CD14-positive monocyte (primary cell): Measurements from ENCODE around the gene ANO9. TPM values are rescaled to one million over a fixed set of nuclear protein-coding genes. Genes with fewer than 3 reads are reported as not detected.
"Not testable (repeated sequence)": the region's sequence is repeated elsewhere in the genome, so short reads cannot be mapped to it uniquely, and the experiment has no call there.

Experiments used
- DNase-seq, 3 donors: peaks; one replicate each; pipeline ENCODE4 v3.0.0-alpha.2; 2011 to 2022
- H2AFZ ChIP-seq: 2 replicates; pipeline ENCODE4 v1.6.0; 2012; ENCODE audit warnings: mild to moderate bottlenecking, low read depth, low read length, inconsistent platforms; ENCODE audit not compliant: insufficient read depth, poor library complexity, severe bottlenecking
- H3K27ac ChIP-seq, 2 donors: 1 replicate in 1 of 2; 2 replicates in 1 of 2; pipeline ENCODE4 v1.5.1; 2012 to 2013; ENCODE audit warnings: low read length in 2 of 2, control low read depth in 1 of 2, inconsistent platforms in 1 of 2, low read depth in 1 of 2, mild to moderate bottlenecking in 1 of 2
- H3K27me3 ChIP-seq, 2 donors: one replicate each; pipeline versions ENCODE4 v1.6.0 to v1.6.1; 2011 to 2013; ENCODE audit warnings: low read length in 2 of 2; ENCODE audit not compliant: control insufficient read depth in 2 of 2, insufficient read depth in 2 of 2
- H3K36me3 ChIP-seq, 2 donors: replicated peaks in 1 of 2; 1 replicate in 1 of 2; 2 replicates in 1 of 2; pipeline versions ENCODE4 v1.5.1 to v1.6.1; 2012 to 2013; ENCODE audit warnings: low read length in 2 of 2, control low read depth in 1 of 2, inconsistent platforms in 1 of 2, mild to moderate bottlenecking in 1 of 2; ENCODE audit not compliant: insufficient read depth in 2 of 2, control insufficient read depth in 1 of 2
- H3K4me1 ChIP-seq, 2 donors: 1 replicate in 1 of 2; 2 replicates in 1 of 2; pipeline versions ENCODE4 v1.5.1 to v1.6.1; 2012 to 2013; ENCODE audit warnings: low read length in 2 of 2, control low read depth in 1 of 2, inconsistent platforms in 1 of 2, mild to moderate bottlenecking in 1 of 2, moderate library complexity in 1 of 2; ENCODE audit not compliant: insufficient read depth in 2 of 2, control insufficient read depth in 1 of 2
- H3K4me2 ChIP-seq: replicated peaks from 2 replicates; pipeline ENCODE3; 2012; ENCODE audit warnings: low read length, moderate library complexity, mild to moderate bottlenecking; ENCODE audit not compliant: poor library complexity, severe bottlenecking; ENCODE audit errors: extremely low read depth
- H3K4me3 ChIP-seq, 3 experiments: fragments of 200-600 bp in 1 of 3; sonication (generic) in 1 of 3; replicated peaks in 1 of 3; 1 replicate in 2 of 3; 2 replicates in 1 of 3; pipeline ENCODE4 v1.5.1; 2011 to 2013; ENCODE audit warnings: low read length in 3 of 3, mild to moderate bottlenecking in 3 of 3, control low read depth in 2 of 3, low read depth in 2 of 3, inconsistent platforms in 1 of 3, moderate library complexity in 1 of 3
- H3K79me2 ChIP-seq: 2 replicates; pipeline ENCODE4 v1.6.0; 2012; ENCODE audit warnings: mild to moderate bottlenecking, control low read depth, inconsistent platforms, low read length, moderate library complexity; ENCODE audit not compliant: insufficient read depth
- H3K9ac ChIP-seq: 2 replicates; pipeline ENCODE4 v1.6.0; 2017; ENCODE audit warnings: low read length, mild to moderate bottlenecking; ENCODE audit not compliant: insufficient read depth, poor library complexity, severe bottlenecking
- H3K9me3 ChIP-seq, 2 donors: replicated peaks in 1 of 2; 1 replicate in 1 of 2; 2 replicates in 1 of 2; pipeline versions ENCODE4 v1.5.1 to v1.6.1; 2012 to 2013; ENCODE audit warnings: low read length in 2 of 2, control low read depth in 1 of 2; ENCODE audit not compliant: control insufficient read depth in 1 of 2, insufficient read depth in 1 of 2
- H4K20me1 ChIP-seq: 2 replicates; pipeline ENCODE4 v1.6.0; 2012; ENCODE audit warnings: mild to moderate bottlenecking, low read length, control low read depth, moderate library complexity; ENCODE audit not compliant: insufficient read depth
- H3K27ac Mint-ChIP-seq, 7 donors: one replicate each; pipeline ENCODE4 v1.8.0; 2020; ENCODE audit warnings: mild to moderate bottlenecking in 7 of 7, mixed read lengths in 7 of 7, moderate library complexity in 6 of 7, inconsistent platforms in 2 of 7
- H3K27me3 Mint-ChIP-seq, 3 donors: one replicate each; pipeline ENCODE4 v1.8.0; 2021 to 2022; ENCODE audit warnings: low read depth in 3 of 3, mild to moderate bottlenecking in 3 of 3, mixed read lengths in 3 of 3, moderate library complexity in 3 of 3, inconsistent platforms in 1 of 3
- H3K36me3 Mint-ChIP-seq, 2 donors: one replicate each; pipeline ENCODE4 v1.8.0; 2020; ENCODE audit warnings: mixed read lengths in 2 of 2, inconsistent platforms in 1 of 2, mild to moderate bottlenecking in 1 of 2
- H3K4me1 Mint-ChIP-seq: one replicate; pipeline ENCODE4 v1.8.0; 2020; ENCODE audit warnings: mild to moderate bottlenecking, mixed read lengths
- H3K4me3 Mint-ChIP-seq, 2 donors: one replicate each; pipeline ENCODE4 v1.8.0; 2020; ENCODE audit warnings: mild to moderate bottlenecking in 2 of 2, mixed read lengths in 2 of 2, moderate library complexity in 1 of 2
- H3K9me3 Mint-ChIP-seq, 7 donors: one replicate each; pipeline ENCODE4 v1.8.0; 2020 to 2022; ENCODE audit warnings: mixed read lengths in 7 of 7, mild to moderate bottlenecking in 6 of 7, moderate library complexity in 6 of 7, inconsistent platforms in 2 of 7
- WGBS: methylation state at CpG from one replicate; pipeline ENCODE4 v1.1.5; 2013; ENCODE audit warnings: missing lambda C conversion rate; ENCODE audit not compliant: insufficient coverage; 5-methylcytosine and 5-hydroxymethylcytosine counted together
- intact Hi-C, 2 donors: fragments of 100-400 bp; cut with micrococcal nuclease; formaldehyde crosslinking; loops; one replicate each; pipeline versions ENCODE4 v1.15.0 to v1.15.1; 2023
- polyA plus RNA-seq, 3 donors: library from polyadenylated mRNA; depleted of rRNA in 1 of 3; unstranded in 2 of 3; stranded (reverse) in 1 of 3; fragments of 300-500 nt in 2 of 3; fragments of >200 nt in 1 of 3; fragmentation: Illumina TruSeq in 2 of 3; gene quantifications; 1 replicate in 2 of 3; 2 replicates in 1 of 3; pipeline ENCODE4 v1.2.3, GENCODE V29; 2012 to 2021
- TF ChIP-seq, protein P1 (sequence below): fragments of 200-600 bp; IDR thresholded peaks from one replicate; pipeline ENCODE4 v1.8.0; 2022; ENCODE audit warnings: antibody characterized with exemption, mild to moderate bottlenecking

Gene ANO9
- polyA plus RNA-seq, 3 donors: 0.18 to 0.24 TPM; not detected in 1

- no peak overlapping the region for H3K4me2 ChIP-seq
- peaks cover 10 to 35% (median 21%) of the 10 kb centered on the region in 3 donors for H3K27me3 Mint-ChIP-seq
- H3K4me3 Mint-ChIP-seq: no peak overlapping the region
- H2AFZ ChIP-seq: no peak overlapping the region
- no peak overlapping the region for H3K9ac ChIP-seq
- H3K27ac Mint-ChIP-seq: no peak overlapping the region
- peaks cover 7 to 28% (median 12%) of the 10 kb centered on the region in 7 donors for H3K9me3 Mint-ChIP-seq
- H3K4me1 ChIP-seq: no peaks in the 10 kb centered on the region
- no peaks in the 10 kb centered on the region for H3K36me3 Mint-ChIP-seq
- H3K79me2 ChIP-seq: no peaks in the 10 kb centered on the region
- intact Hi-C loops: no loop called here
- H4K20me1 ChIP-seq: no peaks in the 10 kb centered on the region
- TF ChIP-seq, protein P1, sequence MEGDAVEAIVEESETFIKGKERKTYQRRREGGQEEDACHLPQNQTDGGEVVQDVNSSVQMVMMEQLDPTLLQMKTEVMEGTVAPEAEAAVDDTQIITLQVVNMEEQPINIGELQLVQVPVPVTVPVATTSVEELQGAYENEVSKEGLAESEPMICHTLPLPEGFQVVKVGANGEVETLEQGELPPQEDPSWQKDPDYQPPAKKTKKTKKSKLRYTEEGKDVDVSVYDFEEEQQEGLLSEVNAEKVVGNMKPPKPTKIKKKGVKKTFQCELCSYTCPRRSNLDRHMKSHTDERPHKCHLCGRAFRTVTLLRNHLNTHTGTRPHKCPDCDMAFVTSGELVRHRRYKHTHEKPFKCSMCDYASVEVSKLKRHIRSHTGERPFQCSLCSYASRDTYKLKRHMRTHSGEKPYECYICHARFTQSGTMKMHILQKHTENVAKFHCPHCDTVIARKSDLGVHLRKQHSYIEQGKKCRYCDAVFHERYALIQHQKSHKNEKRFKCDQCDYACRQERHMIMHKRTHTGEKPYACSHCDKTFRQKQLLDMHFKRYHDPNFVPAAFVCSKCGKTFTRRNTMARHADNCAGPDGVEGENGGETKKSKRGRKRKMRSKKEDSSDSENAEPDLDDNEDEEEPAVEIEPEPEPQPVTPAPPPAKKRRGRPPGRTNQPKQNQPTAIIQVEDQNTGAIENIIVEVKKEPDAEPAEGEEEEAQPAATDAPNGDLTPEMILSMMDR: no peak
- no peak for DNase-seq
- H3K4me3 ChIP-seq: no peak overlapping the region
- H3K27ac ChIP-seq: no peak overlapping the region
- no peaks in the 10 kb centered on the region for H3K9me3 ChIP-seq
- no peaks in the 10 kb centered on the region for H3K4me1 Mint-ChIP-seq
- peaks cover 0 to 2% of the 10 kb centered on the region in 2 donors for H3K27me3 ChIP-seq
- no peaks in the 10 kb centered on the region for H3K36me3 ChIP-seq
- WGBS: 93% methylated on average over 7 of the region's 8 CpGs
These were observed 15.0 kb downstream of the ANO9 start for GRCh38 chr11:426851-427250.

- H3K27me3 ChIP-seq: peaks cover 0 to 2% of the 10 kb centered on the region in 2 donors
- no peak overlapping the region for H3K4me3 ChIP-seq
- peaks cover 7 to 23% (median 12%) of the 10 kb centered on the region in 7 donors for H3K9me3 Mint-ChIP-seq
- no peak overlapping the region for H3K27ac ChIP-seq
- no peak overlapping the region for H3K27ac Mint-ChIP-seq
- H3K36me3 ChIP-seq: no peaks in the 10 kb centered on the region
- intact Hi-C loops: no loop called here
- no CpG with 5 or more reads among the region's 4 CpGs for WGBS
- no peaks in the 10 kb centered on the region for H3K9me3 ChIP-seq
- H3K36me3 Mint-ChIP-seq: no peaks in the 10 kb centered on the region
- no peak overlapping the region for H3K4me3 Mint-ChIP-seq
- H3K9ac ChIP-seq: no peak overlapping the region
- peaks cover 10 to 43% (median 26%) of the 10 kb centered on the region in 3 donors for H3K27me3 Mint-ChIP-seq
- no peaks in the 10 kb centered on the region for H3K79me2 ChIP-seq
- H3K4me1 ChIP-seq: no peaks in the 10 kb centered on the region
- TF ChIP-seq, protein P1: no peak
- H4K20me1 ChIP-seq: no peaks in the 10 kb centered on the region
- H2AFZ ChIP-seq: no peak overlapping the region
- no peaks in the 10 kb centered on the region for H3K4me1 Mint-ChIP-seq
- H3K4me2 ChIP-seq: no peak overlapping the region
- no peak for DNase-seq
These were observed 16.5 kb downstream of the ANO9 start for GRCh38 chr11:425301-425700.

- H3K4me3 ChIP-seq, H3K27ac ChIP-seq, intact Hi-C loops, DNase-seq, H3K36me3 Mint-ChIP-seq, H3K27ac Mint-ChIP-seq, H3K27me3 ChIP-seq, H3K4me1 Mint-ChIP-seq, H3K9me3 ChIP-seq, H4K20me1 ChIP-seq, H3K36me3 ChIP-seq, H3K9ac ChIP-seq, H3K4me2 ChIP-seq, H3K4me1 ChIP-seq, H3K79me2 ChIP-seq, H2AFZ ChIP-seq: not testable (repeated sequence)
- Mint-ChIP-seq H3K9me3 (peaks cover 7 to 23% (median 12%) of the 10 kb centered on the region in 7 donors), H3K27me3 (peaks cover 14 to 48% (median 26%) of the 10 kb centered on the region in 3 donors), H3K4me3 (peak overlapping the region in 1 of 2 donors; percentile 23)
- WGBS: 87% methylated on average over 21 of the region's 45 CpGs
These were observed 17.0 kb downstream of the ANO9 start for GRCh38 chr11:424766-425165.
